ENCODE measurements around the gene KCND3.

KCND3 gene

DNA sequence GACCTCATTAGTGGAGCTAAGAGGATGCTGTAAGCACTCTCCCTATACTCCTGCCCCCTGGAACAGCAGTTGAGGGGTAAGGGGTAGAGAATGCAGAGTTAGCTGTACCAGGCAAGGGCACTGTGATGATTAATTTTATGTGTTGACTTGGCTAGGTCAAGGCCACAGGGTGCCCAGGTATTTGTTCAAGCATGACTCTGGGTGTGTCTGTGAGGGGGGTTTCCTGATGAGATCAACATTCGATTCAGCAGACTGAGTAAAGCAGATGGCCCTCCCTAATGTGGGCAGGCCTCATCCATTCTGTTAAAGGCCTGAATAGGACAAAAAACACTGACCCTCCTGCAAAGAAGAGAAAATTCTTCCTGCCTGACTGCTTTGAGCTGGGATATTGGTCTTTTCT is 110.8 kb downstream of the KCND3 start:
- DNase-seq = no peak

DNA sequence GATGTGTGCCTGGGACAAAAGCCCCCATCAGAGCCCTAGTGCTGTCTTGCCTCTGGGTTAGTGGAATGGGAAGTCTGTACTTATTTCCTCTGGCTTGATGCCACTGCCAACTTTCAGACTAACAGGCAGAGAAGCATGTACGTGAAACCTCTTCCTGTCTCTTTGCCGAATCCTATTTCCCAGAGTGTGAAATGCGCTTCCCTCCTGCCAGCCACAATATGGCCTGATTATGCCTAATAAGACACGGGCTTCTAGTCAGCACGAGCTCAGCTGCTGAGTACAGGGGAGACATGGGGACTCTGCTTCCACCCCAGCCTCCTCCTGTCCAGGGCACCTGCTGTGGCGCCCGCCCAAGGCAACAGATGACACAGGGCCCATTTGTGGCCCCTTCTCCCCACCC is 111.4 kb downstream of the KCND3 start:
- DNase-seq = no peak

DNA sequence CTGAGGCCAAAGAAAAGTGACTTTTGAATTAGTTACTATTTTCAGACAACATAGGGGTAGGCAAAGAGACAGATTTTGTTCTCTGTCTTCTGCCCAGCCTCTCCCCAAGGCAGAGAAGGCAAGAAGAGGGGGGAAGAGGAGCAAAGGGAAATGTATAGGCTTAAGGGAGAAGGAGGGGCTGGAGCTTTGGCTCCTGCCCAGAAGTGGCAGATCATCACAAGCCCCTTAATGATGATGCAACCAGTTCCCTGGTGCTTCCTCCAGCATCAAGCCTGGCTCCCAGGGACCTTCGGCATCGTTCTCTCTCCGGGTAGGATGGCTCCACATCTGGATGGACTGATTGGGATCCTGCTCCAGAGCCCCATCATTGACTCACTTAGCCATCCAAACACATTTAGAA is 112.8 kb downstream of the KCND3 start:
- DNase-seq = no peak

DNA sequence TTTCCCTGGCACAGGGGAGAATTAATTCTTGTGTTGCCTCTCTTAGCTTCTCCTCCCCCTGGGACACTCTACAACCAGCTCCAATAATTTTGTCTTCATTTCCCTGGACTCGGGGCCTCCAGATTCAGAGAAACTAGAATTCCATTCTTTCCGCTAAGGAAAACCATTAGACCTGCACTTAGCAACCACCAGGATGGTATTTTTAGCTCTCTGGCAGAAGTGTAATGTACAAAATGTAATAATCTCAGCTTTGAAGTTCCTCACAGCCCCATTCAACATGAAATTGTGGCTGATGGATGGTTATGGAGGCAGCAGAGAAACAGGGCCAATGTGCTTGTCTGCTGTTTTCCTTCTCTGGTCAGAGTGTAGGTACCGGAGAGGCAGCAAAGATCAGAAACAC is 113.8 kb downstream of the KCND3 start:
- DNase-seq = no peak

DNA sequence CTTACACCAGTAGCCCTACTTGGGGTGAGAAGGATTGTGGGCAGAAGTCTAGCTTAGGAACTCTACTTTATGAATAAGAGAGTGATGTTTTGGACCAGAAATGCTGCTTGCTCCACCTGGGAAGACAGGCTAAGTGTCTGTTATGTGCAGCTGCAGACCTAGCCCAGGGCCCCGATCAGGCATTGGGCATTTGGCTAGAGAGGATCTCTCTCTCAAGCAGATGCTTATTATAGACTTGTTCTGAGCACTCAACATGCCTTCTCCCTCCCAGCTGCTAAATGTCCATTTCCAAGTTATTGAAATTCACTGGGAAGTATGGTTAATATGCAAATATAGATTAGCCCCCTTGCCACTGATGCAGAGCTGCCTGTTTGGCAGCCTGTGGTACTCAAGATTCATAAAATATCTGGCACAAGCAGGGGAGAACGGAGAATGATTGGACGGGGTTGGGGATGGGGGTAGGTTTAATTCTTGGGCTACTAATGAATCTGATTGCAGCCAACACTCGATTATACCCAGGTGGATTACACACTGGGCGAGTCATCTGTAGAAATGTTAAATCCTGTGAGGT is 115.9 kb downstream of the KCND3 start:
- no peak for DNase-seq

DNA sequence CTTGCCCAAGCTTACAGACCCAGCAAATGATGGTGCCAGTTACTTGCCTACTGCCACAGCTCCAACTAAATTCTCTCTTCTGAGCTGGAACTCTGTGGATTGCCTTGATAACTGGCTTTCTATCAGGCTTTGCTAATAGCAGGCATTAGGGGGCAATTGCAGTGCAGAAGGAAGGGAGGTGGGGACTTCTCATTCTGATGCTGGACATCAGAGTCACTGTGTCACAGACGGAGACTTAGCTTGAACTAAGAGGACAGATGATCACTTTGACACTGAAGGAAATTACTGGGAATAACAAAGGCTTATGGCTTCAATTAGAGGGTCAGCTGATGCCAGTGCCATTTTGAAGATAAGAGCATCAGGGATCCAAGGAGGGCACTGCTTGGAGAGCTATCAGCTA is 119.3 kb downstream of the KCND3 start:
- no peak for DNase-seq

DNA sequence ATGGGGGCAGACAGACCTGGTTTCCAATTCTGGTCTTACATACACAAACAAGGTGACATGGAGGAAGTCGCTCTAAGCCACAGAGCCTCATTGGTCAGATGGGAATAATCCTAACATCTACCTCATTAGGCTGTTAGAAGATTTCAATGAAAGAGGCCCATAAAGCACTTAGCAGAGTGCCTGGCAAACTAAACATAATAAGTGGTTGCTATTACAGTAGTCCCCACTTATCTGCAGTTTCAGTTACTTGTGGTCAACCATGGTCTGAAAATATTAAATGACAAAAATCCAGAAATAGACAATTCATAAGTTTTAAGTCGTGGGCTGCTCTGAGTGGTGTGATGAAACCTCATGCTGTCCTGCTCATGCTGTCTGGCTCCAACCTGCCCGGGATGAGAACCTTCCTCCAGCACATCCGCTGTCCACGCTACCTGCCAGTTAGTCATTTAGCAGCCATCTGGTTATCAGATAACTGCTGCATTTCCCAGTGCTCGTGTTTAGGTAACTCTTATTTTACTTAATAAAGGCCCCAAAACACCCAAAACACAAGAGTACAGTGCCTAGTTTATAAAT is 121.5 kb downstream of the KCND3 start:
- peak; percentile 60 for DNase-seq

DNA sequence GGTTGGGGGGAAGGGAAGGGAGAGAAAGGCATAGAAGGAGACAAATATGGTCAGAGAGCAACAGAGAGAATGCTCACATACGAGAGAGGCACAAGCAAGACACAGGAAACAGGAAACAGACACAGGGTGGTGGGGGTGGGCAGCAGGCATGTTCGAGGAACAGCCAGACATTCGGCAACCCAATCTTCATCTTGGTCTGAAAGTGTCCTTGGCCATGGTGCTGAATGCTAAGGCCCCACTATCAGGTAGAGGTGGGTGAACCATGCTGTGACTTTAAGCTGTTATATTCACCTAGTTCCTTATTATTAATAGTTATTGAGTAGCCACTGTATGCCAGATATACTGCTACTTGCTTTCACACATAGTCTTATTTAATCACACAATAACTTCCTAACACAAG is 124.6 kb downstream of the KCND3 start:
- DNase-seq = peak; percentile 28

DNA sequence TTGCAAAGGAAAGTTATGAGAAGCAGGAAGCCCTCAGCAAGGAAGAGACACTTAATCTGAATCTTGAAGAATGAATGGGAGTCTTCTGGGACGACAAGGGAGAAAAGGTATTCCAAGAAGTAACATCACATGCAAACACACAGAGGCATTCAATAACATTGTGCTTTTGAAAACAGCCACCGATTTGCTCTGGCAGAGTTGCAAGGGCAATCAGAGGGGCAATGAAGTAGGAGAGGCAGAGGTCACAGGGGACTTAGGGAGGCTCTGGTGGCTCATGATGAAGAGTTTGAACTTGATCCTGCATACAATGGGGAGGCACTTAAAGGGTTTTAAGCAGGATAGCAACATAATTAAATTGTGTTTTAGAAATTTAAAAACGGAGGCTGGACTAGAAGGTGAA is 126.1 kb downstream of the KCND3 start:
- no peak for DNase-seq

DNA sequence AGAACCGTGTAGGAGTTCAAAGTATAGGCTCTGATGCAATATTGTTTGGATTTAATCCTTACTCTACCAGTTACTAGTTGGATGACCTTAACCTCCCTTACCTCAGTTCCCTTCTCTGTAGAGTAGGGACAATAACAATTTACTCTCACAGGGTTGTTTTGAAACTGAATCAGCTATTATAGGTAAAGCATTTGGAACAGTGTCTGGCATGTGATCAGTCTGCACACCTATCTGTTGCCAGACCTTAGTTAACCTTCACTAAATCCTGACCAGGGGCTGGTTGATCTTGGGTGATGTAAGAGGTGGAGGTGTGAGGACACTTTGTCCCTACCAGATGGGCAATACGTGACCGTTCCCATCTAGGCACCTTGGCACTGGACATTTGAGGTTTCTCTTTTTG is 126.9 kb downstream of the KCND3 start:
- no peak for DNase-seq

DNA sequence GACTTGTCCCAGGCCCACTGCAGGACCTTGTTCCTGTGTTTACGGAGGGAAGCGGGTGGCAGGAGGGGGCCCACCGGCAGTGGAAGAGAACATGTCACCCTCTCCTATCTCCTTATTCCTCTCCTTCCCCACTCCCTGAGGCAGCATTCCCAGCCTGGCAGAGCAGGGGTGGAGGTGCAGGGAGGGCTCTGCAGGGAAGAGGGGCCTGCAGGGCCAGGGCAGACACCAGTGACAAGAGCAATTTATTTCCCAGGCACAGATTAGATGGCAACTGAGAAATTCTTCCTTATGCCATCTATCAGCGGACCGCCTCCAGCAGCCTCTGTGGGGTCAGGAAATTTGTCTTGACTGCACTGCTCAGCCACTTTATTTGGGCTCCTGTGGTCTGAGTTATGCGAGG is 127.9 kb downstream of the KCND3 start:
- DNase-seq = no peak

DNA sequence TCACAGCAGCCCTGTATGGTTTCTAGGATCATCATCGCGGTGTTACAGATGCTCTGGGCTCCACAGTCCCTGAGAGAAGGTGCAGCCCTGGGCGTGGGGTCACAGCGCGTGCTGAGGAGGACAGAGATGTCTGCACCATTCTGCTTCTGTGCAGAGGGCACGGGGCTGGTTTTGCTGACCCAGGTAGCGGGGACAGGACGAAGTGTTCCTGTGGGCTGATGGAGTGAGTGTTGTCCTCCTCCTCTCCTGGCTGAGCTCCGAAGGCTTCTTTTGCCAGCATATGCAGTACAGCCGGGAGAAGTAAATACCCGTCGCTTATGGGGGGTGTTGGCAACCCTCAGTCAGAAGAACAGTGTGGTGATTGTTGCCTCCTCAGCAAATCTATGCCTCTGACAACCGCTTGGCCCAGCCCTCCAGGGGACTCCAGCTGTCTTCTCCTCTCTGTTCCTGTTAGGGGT is 132.2 kb downstream of the KCND3 start:
- DNase-seq = no peak

DNA sequence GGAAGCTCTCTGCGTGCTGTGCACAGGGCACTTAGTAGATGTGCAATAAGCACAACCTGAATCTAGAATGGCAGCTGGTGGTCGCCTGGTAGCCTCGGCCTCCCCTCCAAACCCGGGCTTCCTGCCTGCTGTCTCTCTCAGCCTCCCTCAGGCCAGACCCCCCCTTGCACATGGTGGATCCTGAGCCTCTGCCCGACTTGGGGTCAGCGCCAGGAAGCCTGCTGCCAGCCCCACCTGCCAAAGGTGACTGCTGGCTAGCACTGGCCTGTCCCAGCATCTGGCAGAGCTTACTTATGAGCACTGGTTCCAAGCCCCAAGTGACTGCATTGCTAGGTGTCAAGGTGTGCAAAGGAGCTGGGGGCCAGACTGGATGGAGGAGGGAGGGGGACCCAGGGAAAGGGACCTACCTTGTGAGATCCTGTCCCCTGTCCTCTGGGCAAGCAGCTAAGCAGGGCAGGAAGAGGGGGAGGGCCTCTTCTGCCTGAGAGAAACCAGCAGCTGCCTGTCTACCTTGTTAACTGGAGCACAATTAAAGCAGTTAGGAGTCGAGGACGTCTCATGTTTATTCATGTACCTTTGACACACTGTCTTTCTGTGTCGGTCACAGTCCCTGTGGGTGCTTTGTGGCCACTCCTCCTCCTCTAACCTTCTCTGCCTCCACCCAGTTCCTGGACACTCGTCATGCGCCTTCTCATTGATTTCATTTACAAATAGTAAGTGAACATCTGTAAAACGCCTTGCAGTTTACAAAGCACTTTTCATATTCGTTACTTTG is 132.9 kb downstream of the KCND3 start:
- DNase-seq = peak; percentile 73

DNA sequence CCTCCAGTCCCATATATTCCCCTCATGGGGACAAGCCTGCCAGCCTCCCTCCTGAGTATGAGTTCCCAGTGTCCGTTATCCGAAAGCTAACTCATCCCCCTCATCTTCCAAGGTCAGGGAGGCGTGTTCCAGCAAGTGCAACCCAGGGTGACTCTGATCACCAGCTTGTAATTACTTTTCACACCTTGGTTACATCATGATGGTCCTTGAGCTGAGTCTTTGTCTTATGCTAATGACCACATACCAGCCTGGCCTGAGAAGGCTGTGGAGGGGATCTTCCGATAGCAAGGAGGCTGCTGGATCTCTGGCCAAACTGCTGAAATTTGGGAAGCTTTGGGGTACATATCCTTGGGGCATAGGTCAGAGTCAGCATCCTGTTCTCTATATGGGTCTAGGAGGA is 134.2 kb downstream of the KCND3 start:
- DNase-seq = no peak

DNA sequence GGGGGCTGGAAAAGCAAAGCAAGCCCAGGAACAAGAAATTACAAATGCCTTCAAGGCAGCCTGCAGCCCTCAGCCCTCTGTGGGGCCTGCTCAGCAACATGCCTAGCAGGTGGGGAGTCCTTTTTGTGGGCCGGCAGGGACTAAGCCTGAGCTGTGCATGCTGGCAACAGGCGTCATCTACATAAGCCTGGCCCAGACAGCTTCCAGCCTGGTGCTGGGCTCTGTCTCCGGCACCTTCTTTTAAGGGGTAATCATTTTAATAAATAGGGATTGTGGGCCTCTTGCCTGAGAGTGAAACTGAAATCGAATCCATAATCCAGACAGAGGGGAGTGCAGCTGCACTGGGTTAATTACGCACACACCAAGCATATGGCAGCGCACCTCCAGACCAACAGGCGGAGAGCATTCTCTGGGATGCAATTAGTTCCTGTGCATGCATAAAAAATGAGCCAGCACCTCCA is 137.2 kb downstream of the KCND3 start:
- no peak for DNase-seq

DNA sequence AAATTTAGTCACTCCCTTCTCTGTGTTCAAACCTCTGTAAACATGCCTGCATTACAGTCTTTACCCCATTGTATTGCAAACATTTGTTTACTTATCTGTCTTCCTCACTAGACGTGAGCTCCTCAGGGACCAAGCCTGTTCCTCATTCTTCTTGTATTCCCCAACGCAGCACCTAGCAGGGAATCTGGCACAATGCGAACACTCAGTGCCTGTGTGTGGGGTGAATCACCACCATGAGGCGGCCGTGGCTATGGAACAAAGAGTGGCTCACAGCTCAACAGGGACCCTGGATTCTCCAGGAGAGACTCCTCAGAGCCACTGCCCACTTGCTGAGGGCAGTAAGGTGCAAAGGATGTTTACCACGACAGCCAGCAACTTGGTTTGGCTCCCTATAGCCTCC is 137.9 kb downstream of the KCND3 start:
- DNase-seq = no peak

DNA sequence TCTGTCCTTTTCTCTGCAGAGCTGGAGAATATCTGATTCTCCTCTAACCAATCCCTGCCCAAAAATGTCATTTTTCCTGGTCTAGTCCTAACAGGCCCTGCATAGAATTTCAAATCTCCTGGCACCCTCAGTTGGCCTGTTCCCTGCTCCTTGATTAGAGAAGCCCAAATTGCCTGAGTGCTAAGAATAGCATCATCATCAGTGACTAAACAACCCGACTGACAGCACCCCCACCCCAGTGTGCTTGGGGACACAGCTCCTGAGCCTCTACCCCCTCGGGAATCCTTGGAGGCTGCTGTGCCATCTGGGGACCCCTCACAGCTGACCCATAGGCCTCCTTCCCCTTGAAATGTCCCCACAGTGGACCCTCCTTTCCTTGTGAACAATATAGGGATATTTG is 139.4 kb downstream of the KCND3 start:
- no peak for DNase-seq

DNA sequence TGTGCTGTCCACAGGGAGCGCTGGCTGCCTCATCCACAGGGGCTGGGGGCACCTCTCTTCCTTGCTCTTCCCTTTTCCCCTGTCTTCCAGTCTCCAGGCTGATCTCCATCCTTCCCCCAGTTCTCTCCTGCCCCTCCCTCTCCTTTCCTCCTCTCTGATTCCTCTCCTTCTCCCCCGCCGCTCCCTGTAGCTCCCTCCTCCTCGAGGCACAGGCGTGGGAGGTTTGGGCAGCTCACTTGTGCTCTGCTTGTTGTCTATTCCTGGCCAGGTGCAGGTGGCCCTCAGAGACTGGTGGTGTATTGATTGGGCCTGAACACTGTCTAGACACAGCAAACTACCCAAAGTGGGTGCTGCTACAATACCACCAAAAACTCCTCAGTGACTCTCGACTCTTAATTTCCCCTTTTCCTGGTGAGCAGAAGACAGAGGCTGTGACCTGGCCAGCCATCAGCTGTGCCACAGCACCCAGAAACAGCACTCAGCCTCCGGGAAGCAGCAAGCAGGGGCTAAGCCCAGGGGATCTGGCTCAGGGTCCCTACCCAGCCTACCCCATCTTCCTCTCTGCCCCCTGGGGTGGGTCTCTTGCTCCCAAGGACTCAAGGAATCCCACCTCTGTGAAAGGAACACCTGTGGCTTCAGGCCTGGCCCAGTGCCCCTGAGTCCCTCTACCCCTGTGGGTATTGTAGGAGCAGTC is 140.5 kb downstream of the KCND3 start:
- peak; percentile 13 for DNase-seq

DNA sequence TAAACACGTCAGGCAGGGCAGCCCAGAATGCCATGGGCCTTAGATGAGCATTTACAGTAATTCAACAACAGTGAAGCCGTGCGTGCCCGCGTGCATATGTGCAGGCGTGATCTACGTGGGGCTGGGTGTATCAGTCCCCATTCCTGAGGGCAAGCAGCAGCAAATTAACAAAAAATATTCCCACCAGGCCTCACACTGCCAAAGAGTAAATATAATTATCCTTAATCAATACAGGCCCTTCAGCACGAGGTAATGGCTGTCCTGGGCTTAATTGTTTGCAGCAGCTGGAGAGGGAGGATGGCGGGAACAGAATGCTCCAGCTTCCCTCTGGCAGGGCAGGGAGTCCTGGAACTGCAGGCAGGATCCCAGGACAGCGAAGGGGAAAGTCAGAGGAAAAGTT is 142.0 kb downstream of the KCND3 start:
- DNase-seq = no peak

DNA sequence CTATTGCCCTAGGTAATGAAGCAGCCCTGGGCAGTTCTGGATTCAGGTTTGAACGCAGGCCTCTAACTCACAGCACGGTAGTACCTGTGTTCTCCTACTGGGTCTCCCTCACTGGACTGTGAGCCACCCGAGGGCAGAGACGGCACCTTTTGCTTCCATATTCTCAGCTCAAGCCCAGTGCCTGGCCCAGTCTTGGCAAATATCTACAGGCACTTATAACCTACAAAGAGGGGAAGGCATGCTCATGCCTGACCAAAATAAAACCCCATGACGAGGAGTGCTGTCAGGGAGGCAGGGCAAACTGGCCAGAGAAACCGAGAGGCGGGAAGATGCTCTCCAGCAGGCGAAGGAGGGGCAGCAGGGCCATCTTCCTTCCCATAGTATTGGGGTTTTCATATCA is 142.6 kb downstream of the KCND3 start:
- no peak for DNase-seq

DNA sequence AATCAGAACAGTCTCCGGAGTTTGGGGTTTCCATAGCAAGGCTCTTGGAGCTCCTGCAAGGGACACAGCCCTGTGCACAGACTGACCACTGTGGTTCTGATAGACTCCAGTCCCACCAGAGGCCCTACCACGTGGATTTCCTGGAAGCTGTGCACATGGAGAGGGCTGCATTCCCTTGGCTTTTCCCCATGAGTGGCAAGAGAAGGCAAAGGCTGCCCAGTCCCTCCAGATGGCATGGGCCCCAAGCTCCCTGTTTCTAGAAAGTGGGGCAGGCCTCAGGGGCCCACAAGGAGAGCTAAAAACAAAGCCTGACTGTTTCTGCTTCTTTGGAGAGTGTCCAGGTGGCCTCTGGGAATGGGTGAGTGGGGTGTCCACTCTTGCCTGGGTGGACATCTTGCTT is 146.3 kb downstream of the KCND3 start:
- DNase-seq = no peak

DNA sequence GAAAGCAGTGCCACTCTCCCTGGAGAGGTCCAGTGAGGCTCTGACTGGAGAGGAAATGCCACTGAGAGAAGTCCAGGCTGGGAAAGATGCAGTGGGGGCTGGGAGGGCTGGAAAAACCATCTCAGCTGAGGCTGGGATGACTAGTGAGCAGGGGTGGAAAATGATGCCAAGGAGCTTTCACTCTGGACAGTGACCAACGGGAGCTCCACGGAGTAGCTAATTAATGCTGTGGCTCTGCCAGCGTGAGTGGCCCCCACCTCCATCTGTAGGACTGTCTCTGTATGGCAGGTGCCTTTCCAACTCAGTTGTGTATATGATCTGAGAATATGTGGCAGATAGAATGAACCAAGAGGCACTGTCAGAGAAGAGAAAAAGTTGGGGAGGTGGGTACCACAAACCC is 147.1 kb downstream of the KCND3 start:
- no peak for DNase-seq

DNA sequence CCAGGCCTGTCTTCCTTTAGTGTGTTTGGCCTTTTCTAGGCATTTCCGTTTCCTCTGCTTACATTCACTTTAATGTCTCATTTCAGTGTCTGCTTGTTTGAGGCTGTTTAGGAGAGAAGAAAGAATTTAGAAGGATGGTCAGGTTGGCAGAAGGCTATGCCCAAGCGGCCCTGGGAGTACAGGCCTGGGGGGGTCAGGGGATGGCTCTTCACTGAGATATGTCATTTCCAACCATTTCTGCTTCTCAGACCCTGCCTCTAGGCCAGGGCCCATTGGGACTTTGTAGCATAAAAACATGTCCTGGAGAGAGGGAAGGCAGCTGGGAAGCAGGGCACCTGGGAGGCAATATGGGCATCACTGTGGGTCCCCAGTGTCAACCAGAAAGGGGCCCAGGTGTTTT is 147.7 kb downstream of the KCND3 start:
- no peak for DNase-seq

DNA sequence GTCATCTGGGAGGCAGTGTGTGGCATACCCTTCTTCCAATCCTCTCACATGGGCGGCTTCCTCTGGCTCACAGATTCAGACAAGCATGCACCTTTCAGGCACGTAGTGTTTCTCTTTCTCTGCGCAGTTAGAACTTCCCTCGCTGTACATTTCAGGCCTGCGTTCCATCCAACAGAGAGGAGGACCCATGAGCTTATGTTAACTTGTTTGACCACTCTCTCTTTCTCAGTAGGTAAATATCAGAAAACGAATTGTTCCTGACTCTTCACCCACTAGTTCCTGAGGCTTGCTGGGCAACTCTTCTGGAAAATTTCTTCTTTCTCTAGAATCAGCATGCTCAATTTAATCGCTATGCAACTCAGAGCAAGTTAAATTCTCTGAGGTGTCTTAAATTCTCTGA is 148.3 kb downstream of the KCND3 start:
- DNase-seq = no peak

All from NCI-H510A treated with DMSO at 0.1 percent for 48 hours (cell line).